C4-2B (cell line): Measurements from ENCODE around the gene ARV1.

Experiments
- ZFX ChIP-seq: fragments of 450-650 bp; IDR thresholded peaks from 2 replicates; pipeline ENCODE4 v1.6.1; 2017
- TF ChIP-seq, protein P1 (sequence below): fragments of 450-650 bp; conservative IDR thresholded peaks from 2 replicates; pipeline ENCODE4 v1.5.1; 2017; ENCODE audit warnings: mild to moderate bottlenecking

DNA sequence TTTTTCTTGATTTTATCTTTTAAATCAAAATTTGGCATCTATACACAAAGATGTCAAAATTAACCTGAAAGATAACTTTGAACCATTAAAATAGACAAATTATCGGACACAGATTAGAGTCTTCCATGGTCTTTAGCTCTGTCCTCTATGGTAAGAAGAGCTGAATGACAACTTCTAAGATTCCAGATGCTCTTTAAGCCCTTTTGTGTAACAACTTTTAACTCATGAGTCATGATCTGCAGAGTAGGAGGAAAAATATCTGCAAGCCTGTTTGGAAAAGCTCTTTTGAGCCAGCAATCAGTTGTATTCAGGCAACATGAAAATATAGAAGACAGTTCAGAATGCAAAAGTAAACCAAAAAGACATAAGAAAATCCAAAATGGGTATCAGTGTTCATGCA lies 38.0 kb upstream of the ARV1 start:
- TF ChIP-seq, protein P1, sequence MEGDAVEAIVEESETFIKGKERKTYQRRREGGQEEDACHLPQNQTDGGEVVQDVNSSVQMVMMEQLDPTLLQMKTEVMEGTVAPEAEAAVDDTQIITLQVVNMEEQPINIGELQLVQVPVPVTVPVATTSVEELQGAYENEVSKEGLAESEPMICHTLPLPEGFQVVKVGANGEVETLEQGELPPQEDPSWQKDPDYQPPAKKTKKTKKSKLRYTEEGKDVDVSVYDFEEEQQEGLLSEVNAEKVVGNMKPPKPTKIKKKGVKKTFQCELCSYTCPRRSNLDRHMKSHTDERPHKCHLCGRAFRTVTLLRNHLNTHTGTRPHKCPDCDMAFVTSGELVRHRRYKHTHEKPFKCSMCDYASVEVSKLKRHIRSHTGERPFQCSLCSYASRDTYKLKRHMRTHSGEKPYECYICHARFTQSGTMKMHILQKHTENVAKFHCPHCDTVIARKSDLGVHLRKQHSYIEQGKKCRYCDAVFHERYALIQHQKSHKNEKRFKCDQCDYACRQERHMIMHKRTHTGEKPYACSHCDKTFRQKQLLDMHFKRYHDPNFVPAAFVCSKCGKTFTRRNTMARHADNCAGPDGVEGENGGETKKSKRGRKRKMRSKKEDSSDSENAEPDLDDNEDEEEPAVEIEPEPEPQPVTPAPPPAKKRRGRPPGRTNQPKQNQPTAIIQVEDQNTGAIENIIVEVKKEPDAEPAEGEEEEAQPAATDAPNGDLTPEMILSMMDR: no peak
- no peak for TF ChIP-seq ZFX
